NCI-H1092 (cell line): Measurements from ENCODE around the gene SLC2A6.

Experiments used
- DNase-seq: peaks from one replicate; lab custom pipeline; 2025; lab: John Stamatoyannopoulos, UW

SLC2A6 gene

GRCh38 chr9:133515615-133516255, 36.8 kb upstream of the SLC2A6 start:
- DNase-seq, result no peak

GRCh38 chr9:133515240-133515610, 36.3 kb upstream of the SLC2A6 start:
- no peak for DNase-seq

GRCh38 chr9:133514460-133515239, 35.8 kb upstream of the SLC2A6 start:
- peak; percentile 86 for DNase-seq

GRCh38 chr9:133513214-133514100, 34.6 kb upstream of the SLC2A6 start:
- DNase-seq, result peak; percentile 70

GRCh38 chr9:133512253-133513213, 33.6 kb upstream of the SLC2A6 start:
- no peak for DNase-seq

- DNase-seq, result no peak
Observed at GRCh38 chr9:133511607-133512006, 32.7 kb upstream of the SLC2A6 start.

- no peak for DNase-seq
Observed at GRCh38 chr9:133510926-133511505, 32.1 kb upstream of the SLC2A6 start.

- peak; percentile 91 for DNase-seq
Observed at GRCh38 chr9:133509179-133510083, 30.5 kb upstream of the SLC2A6 start.

- no peak for DNase-seq
Observed at GRCh38 chr9:133508046-133508445, 29.1 kb upstream of the SLC2A6 start.

- no peak for DNase-seq
Observed at GRCh38 chr9:133507246-133507965, 28.5 kb upstream of the SLC2A6 start.

GRCh38 chr9:133506653-133507038, 27.7 kb upstream of the SLC2A6 start:
- DNase-seq, result peak; percentile 37

GRCh38 chr9:133505901-133506652, 27.2 kb upstream of the SLC2A6 start:
- DNase-seq, result no peak

- no peak for DNase-seq
Observed at GRCh38 chr9:133505186-133505830, 26.4 kb upstream of the SLC2A6 start.

GRCh38 chr9:133502112-133502511, 23.2 kb upstream of the SLC2A6 start:
- DNase-seq, result no peak

GRCh38 chr9:133499892-133500270, 21.0 kb upstream of the SLC2A6 start:
- DNase-seq, result no peak

- DNase-seq, result no peak
Observed at GRCh38 chr9:133499132-133499891, 20.4 kb upstream of the SLC2A6 start.
